Measurements from ENCODE around the gene ANKRD10.

DNA sequence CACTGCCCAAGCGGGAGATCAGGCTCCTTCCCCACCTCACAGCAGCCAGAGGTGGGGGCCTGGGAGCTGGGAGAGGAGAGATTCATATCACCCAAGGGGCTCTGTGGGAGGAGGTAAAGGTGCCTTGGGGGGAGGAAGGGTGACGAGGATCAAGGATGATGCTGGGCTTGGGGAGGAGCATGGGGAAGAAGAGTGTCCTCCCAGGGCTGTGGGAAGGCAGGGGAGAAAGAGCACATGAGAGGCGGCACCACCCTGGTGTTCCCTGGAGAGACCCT is 82.7 kb downstream of the ANKRD10 start:
- TF ChIP-seq, protein P1, sequence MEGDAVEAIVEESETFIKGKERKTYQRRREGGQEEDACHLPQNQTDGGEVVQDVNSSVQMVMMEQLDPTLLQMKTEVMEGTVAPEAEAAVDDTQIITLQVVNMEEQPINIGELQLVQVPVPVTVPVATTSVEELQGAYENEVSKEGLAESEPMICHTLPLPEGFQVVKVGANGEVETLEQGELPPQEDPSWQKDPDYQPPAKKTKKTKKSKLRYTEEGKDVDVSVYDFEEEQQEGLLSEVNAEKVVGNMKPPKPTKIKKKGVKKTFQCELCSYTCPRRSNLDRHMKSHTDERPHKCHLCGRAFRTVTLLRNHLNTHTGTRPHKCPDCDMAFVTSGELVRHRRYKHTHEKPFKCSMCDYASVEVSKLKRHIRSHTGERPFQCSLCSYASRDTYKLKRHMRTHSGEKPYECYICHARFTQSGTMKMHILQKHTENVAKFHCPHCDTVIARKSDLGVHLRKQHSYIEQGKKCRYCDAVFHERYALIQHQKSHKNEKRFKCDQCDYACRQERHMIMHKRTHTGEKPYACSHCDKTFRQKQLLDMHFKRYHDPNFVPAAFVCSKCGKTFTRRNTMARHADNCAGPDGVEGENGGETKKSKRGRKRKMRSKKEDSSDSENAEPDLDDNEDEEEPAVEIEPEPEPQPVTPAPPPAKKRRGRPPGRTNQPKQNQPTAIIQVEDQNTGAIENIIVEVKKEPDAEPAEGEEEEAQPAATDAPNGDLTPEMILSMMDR (IDR thresholded peaks at IDR 0.05; ENCODE audit: extremely low read depth in 1 of 2, insufficient read depth in 1 of 2, low read depth in 1 of 2, low read length in 2 of 2), result no peak
- no peak for TF ChIP-seq POLR2A (IDR thresholded peaks at IDR 0.05; ENCODE audit: low read depth, low read length)

Data from endothelial cell of umbilical vein (primary cell).